Loucy (cell line): ENCODE data around the gene GADL1.

Experiments
- H2AFZ ChIP-seq: fragments of 200-600 bp; sonication (generic); 2 replicates; pipeline ENCODE4 v1.6.0; 2016; ENCODE audit warnings: antibody characterized with exemption, mild to moderate bottlenecking, low read length, moderate library complexity
- H3F3A ChIP-seq: fragments of 200-600 bp; 2 replicates; pipeline ENCODE4 v1.6.0; 2016; ENCODE audit warnings: antibody characterized with exemption, low read depth, mild to moderate bottlenecking
- H3K27me3 ChIP-seq: fragments of 200-600 bp; sonication (generic); 2 replicates; pipeline ENCODE4 v1.6.1; 2014; ENCODE audit warnings: low read length, mild to moderate bottlenecking; ENCODE audit not compliant: insufficient read depth, poor library complexity, severe bottlenecking
- H3K36me3 ChIP-seq: fragments of 200-600 bp; sonication (generic); 2 replicates; pipeline ENCODE4 v1.6.1; 2016; ENCODE audit warnings: low read length; ENCODE audit not compliant: insufficient read depth
- H3K4me1 ChIP-seq: fragments of 200-600 bp; sonication (generic); 2 replicates; pipeline ENCODE4 v1.5.1; 2014; ENCODE audit warnings: low read length, mild to moderate bottlenecking; ENCODE audit not compliant: insufficient read depth, poor library complexity, severe bottlenecking
- H3K4me2 ChIP-seq: fragments of 200-600 bp; sonication (generic); 2 replicates; pipeline ENCODE4 v1.6.0; 2014; ENCODE audit warnings: antibody characterized with exemption, low read length, low read depth, mild to moderate bottlenecking; ENCODE audit not compliant: poor library complexity, severe bottlenecking
- H3K4me3 ChIP-seq: fragments of 200-600 bp; sonication (generic); 2 replicates; pipeline ENCODE4 v1.5.1; 2014; ENCODE audit warnings: low read length, mild to moderate bottlenecking, mixed read lengths; ENCODE audit not compliant: poor library complexity, severe bottlenecking
- H3K79me2 ChIP-seq: fragments of 200-600 bp; sonication (generic); 2 replicates; pipeline ENCODE4 v1.6.1; 2014; ENCODE audit warnings: low read length; ENCODE audit not compliant: insufficient read depth
- H3K9ac ChIP-seq: fragments of 200-600 bp; sonication (generic); 2 replicates; pipeline ENCODE4 v1.6.0; 2014; ENCODE audit warnings: mild to moderate bottlenecking, low read depth, low read length, moderate library complexity; ENCODE audit not compliant: poor library complexity, severe bottlenecking
- H3K9me2 ChIP-seq: fragments of 200-600 bp; sonication (generic); replicated peaks from 2 replicates; pipeline ENCODE4 v1.6.1; 2016; ENCODE audit warnings: low read depth, low read length, mixed read lengths
- H3K9me3 ChIP-seq: fragments of 200-600 bp; sonication (generic); 2 replicates; pipeline ENCODE4 v1.6.1; 2014; ENCODE audit warnings: mild to moderate bottlenecking, antibody characterized with exemption, low read length, low read depth; ENCODE audit not compliant: insufficient read depth
- H4K20me1 ChIP-seq: fragments of 200-600 bp; sonication (generic); 2 replicates; pipeline ENCODE4 v1.6.0; 2014; ENCODE audit warnings: antibody characterized with exemption, low read length, mild to moderate bottlenecking; ENCODE audit not compliant: insufficient read depth, poor library complexity, severe bottlenecking
- CTCF ChIP-seq: fragments of 200-600 bp; sonication (generic); conservative IDR thresholded peaks from 2 replicates; pipeline ENCODE4 v1.5.1; 2014; ENCODE audit warnings: mild to moderate bottlenecking, antibody characterized with exemption, low read length
- EZH2phosphoT487 ChIP-seq: fragments of 200-600 bp; IDR thresholded peaks from 2 replicates; pipeline ENCODE4 v1.6.1; 2018; ENCODE audit warnings: antibody characterized with exemption, mild to moderate bottlenecking, moderate library complexity, borderline replicate concordance

Gene GADL1

GRCh38 chr3:30941342-30941741 lies 46.9 kb upstream of the GADL1 start:
- H2AFZ ChIP-seq = peak overlapping the region; percentile 56
- H3K9me2 ChIP-seq = no peaks in the 10 kb centered on the region
- H3F3A ChIP-seq = no peaks in the 10 kb centered on the region
- no peaks in the 10 kb centered on the region for H3K9me3 ChIP-seq
- no peak overlapping the region for H3K9ac ChIP-seq
- H3K27me3 ChIP-seq = no peaks in the 10 kb centered on the region
- H3K36me3 ChIP-seq = no peaks in the 10 kb centered on the region
- H3K4me3 ChIP-seq = no peak overlapping the region
- peak overlapping the region; percentile 7 for H3K4me2 ChIP-seq
- no peaks in the 10 kb centered on the region for H4K20me1 ChIP-seq
- peaks cover 18% of the 10 kb centered on the region for H3K4me1 ChIP-seq
- H3K79me2 ChIP-seq = no peaks in the 10 kb centered on the region
- TF ChIP-seq EZH2phosphoT487 = no peak
- TF ChIP-seq CTCF = no peak

GRCh38 chr3:30940740-30941139 lies 46.3 kb upstream of the GADL1 start:
- Histone ChIP-seq H3K79me2 (no peaks in the 10 kb centered on the region), H3K9me3 (no peaks in the 10 kb centered on the region)

GRCh38 chr3:30934208-30934550 lies 39.7 kb upstream of the GADL1 start:
- H3K36me3 ChIP-seq = no peaks in the 10 kb centered on the region
- no peaks in the 10 kb centered on the region for H3K79me2 ChIP-seq
- H3K9me3 ChIP-seq = no peaks in the 10 kb centered on the region
- H3F3A ChIP-seq = no peaks in the 10 kb centered on the region
- peak overlapping the region; percentile 45 for H3K4me3 ChIP-seq
- H3K4me1 ChIP-seq = peaks cover 20% of the 10 kb centered on the region
- no peaks in the 10 kb centered on the region for H3K27me3 ChIP-seq
- H2AFZ ChIP-seq = peak overlapping the region; percentile 74
- H3K9me2 ChIP-seq = no peaks in the 10 kb centered on the region
- H3K9ac ChIP-seq = peak overlapping the region; percentile 39
- no peak for TF ChIP-seq EZH2phosphoT487
- TF ChIP-seq CTCF = peak; percentile 79
- H4K20me1 ChIP-seq = no peaks in the 10 kb centered on the region
- H3K4me2 ChIP-seq = peak overlapping the region; percentile 55

More at GRCh38 chr3:30940740-30941139, 46.3 kb upstream of the GADL1 start:
- H2AFZ ChIP-seq = no peak overlapping the region; the same call in 1 of the 2 replicates
- no peaks in the 10 kb centered on the region for H3K36me3 ChIP-seq
- no peaks in the 10 kb centered on the region for H4K20me1 ChIP-seq
- H3K9me2 ChIP-seq = no peaks in the 10 kb centered on the region
- TF ChIP-seq EZH2phosphoT487 = no peak
- TF ChIP-seq CTCF = no peak
- H3K4me2 ChIP-seq = no peak overlapping the region
- no peak overlapping the region for H3K9ac ChIP-seq
- H3K4me1 ChIP-seq = peaks cover 18% of the 10 kb centered on the region
- no peaks in the 10 kb centered on the region for H3F3A ChIP-seq
- no peaks in the 10 kb centered on the region for H3K27me3 ChIP-seq
- no peak overlapping the region for H3K4me3 ChIP-seq
